Right kidney (tissue), 1 donor: ENCODE results near the gene COBL.
A peak's percentile ranks its signal among the peaks of the same experiment; 100 is the strongest.

Source experiments
- DNase-seq: peaks from one replicate; pipeline ENCODE4 v3.0.0-alpha.2; 2016

Gene COBL

GRCh38 chr7:51075681-51076580, 240.7 kb downstream of the COBL start:
- DNase-seq = no peak

DNA sequence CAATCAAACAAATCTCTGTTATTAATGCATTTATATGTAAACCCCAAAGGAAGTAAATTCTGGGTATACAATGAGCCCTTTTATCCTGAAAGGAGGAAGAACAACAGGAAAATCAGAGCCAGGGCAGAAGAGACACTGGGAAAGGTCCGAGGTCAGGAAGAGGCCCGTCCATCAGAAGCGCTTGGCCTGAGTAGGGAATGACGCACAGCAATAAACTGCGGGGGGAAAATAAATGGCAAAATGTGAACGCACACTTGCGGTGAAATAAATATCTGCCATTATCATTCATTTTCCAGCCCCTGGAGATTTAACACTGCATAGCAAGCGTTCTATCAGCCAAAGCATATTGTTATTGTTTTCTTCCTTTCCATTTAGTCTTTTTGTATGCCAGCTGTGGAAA, 243.4 kb downstream of the COBL start:
- no peak for DNase-seq

- DNase-seq = no peak
Measured at GRCh38 chr7:51072281-51072680, 244.3 kb downstream of the COBL start.

GRCh38 chr7:51071427-51071826, 245.2 kb downstream of the COBL start:
- no peak for DNase-seq

DNA sequence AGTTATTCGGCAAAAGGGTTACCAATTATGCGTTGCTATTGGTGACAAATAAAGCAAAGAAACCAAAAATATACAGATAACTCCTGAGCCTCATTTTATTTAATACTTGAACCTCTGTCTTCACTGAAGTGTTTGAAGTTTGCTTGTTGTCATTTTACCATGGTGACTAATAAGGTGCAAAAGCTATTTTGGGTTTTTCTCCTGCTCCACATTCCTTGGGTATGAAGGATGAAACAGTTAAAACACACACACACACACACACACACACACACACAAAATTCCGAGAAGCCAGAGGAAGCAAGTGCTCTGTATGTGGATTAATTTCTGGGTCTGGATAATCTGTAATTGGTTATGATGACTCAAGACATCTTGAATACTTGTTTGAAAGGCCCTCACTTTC, 246.5 kb downstream of the COBL start:
- no peak for DNase-seq

- no peak for DNase-seq
Measured at GRCh38 chr7:51069411-51070083, 247.1 kb downstream of the COBL start.

DNA sequence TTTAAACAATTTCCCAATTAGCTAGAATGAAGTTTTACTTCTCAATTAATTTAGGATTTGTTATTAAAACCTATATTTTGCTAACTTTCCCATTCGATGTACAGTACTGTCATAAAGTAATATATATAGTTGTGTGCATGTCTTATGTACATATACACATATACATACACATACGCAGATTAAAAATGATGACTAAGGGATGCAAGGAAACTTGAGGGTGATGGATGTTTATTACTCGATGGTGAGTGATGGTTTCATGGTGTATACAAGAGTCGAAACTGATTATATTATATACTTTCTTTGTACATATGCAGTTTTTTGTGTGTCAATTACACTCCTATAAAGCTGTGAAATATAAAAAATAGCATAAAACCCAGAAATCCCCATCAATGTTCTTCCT, 248.2 kb downstream of the COBL start:
- DNase-seq = no peak

GRCh38 chr7:51067757-51068156, 248.9 kb downstream of the COBL start:
- DNase-seq = peak; percentile 29

- no peak for DNase-seq
Measured at GRCh38 chr7:51067258-51067657, 249.4 kb downstream of the COBL start.

GRCh38 chr7:51066405-51066882, 250.2 kb downstream of the COBL start:
- DNase-seq = no peak

- no peak for DNase-seq
Measured at GRCh38 chr7:51065766-51066165, 250.8 kb downstream of the COBL start.

DNA sequence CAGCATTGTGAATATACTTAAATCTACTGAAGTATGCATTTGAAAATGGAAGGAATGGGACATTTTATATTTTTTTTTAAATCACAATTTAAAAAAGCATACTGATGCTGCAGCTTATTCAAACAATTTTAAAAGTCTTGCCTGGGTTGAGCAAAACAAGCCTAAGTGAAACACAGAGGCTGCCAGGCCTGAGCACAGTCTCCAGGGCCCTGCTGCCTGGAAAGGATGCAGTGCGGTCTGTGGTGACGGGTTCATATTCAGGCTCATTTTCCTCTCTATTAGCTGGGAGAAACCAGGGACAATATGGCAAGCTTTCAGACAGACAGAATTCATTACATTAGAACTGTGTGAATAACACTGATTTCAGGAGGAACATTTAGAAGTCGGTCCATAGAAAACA, 251.9 kb downstream of the COBL start:
- DNase-seq = no peak

DNA sequence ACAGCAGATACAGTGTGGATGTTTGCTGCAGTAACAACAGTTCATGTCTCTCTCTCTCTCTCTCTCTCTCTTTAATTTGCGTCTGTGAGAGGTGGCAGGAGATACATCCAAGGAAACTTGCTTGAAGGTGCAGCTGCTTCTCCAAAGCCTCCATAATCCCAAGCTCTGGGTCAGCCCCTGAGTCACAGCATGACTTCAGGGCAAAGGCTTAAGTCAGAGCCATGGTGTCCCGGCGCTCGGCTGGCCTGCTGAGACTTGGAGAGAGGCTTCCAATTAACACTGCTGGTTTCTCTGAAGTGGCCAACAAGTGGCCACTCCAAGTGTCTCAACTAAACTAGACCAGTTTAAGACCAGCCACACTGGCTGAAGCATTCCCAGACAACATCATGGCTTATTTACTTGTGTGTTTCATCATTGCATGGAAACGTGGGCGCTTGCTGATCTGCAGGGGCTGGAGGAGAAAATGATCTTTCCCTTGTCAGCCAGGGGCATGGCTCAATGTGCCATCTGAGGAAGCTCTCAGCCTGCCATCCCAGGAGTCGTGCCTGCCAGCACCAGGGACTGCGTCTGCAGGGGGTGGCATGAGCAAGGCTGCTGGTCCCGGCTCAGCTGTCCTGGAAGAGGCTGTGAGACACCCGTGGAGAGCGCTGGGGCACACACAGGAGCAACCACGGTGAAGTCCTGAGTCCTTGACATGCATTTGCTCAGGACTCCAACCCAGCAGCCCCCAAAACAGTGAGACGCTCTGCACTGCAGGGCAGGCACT, 254.2 kb downstream of the COBL start:
- no peak for DNase-seq

GRCh38 chr7:51060536-51060935, 256.1 kb downstream of the COBL start:
- DNase-seq = no peak

DNA sequence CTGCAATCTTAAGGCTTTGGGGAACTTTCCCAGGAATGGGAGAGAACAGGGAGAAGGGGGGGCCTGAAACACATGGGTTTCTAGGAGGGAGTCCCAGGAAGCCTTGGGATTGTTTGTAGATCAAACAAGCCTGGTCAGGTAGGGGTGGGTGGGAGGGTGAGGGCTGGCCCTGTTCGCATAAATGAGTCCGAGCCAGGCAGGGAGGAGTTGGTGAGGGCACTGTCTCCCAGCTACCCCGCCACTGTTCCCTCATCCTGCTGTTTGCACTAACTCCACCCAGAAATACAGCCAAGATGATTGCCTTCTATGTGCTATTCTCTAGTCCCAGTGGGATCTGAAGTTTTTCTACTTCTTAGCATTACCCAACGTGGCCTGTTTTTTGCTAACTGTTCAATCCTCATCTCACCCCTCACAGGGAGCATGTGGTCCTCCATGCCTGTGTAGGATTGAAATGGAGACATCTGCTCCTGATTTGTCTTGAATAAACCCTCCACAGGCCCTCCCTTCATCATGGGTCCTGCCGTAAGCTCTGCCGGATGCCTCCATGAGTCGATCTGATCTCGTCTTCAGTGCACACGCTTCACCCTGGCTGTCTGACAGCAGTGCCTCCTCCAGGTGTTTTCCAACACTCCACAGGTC, 257.0 kb downstream of the COBL start:
- DNase-seq = no peak

DNA sequence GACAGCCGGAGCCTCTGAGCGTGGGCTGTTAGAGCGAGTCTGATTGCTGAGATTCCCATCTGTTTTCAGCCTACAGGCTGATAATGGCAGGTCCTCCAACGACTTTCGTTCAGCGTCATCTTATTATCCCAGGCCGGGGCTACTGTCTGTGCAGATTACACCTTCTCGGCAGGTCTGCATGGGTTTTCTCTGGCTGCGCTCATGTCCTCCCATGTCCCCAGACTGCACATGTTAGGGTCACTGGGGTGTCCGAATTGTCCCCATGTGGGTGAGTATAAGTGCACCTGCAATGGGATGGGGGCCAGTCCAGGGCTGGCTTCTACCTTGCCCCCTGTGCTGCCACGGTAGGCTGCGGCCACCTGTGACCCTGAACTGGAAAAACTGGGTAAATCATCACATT, 257.8 kb downstream of the COBL start:
- no peak for DNase-seq

DNA sequence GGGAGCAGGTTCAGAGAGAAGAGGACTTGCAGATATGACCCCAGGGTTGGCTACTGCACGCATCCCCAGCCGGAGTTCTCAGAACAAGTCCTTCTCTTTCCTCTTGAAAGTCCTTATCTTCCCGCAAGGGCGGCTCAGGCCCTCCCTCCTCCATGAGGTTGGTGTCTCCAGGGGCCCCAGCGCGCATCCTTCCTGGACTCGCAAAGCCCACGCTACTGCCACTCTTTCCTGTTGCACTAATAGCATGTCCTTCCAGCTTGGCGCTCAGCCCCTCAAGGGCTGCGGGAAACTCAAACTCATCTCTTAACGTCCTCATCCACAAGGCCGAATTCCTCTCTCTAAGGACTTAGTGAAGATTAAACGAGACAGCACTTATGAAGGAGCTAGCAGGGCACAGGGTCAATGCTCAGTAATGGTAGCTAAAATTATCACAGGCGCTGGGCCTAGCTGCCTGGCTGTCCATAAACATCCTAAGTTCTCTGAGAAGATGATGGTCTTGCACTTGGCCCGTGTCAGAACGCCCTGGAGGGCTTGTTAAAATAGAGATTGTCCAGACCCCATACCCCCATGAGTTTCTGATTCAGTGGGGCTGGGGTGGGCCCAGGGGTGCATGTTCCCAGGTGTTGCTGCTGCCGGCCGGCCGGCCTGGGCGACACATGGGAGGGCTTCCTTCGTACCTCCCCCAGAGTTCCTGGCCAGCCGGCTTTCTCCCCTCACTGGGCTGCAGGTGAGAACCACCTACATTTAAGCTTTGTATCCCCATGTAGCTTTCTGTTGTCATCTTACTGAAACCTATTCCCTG, 261.4 kb downstream of the COBL start:
- no peak for DNase-seq

- no peak for DNase-seq
Measured at GRCh38 chr7:51054231-51054630, 262.4 kb downstream of the COBL start.

DNA sequence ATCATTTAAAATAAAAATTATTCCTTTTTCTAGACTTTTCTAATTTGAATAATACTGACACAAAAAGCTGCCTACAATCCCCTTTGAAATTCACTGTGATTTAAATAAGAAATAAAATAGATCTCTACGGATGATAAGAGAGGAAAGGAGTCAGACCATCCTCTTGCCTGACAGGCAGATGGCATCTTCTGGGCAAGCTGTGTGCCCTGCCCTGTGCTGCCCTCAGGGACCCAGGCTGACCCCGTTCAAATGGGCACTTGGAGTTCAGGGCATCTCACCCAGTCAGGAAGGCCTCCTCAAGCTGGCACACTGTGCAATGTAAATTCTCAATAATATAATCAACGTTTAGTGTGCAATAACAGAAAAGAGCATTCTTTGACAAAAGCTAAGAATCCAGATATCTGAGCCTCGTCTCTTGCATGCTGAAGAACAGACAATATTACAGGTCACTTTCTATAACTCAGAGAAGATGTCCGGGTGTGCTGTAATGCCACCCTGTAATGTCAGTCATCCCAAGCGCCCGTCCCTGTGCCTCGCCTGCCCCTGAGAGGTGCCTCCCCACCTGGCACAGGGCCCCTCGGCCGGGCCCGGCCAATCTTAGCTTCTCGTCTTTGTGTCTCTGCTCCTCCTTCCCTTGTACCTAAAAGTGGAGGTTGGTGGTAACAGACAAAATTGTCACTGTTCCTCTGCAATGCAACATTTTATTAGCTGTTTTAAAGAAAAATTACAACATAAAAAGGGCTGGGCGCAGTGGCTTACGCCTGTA, 263.3 kb downstream of the COBL start:
- no peak for DNase-seq

DNA sequence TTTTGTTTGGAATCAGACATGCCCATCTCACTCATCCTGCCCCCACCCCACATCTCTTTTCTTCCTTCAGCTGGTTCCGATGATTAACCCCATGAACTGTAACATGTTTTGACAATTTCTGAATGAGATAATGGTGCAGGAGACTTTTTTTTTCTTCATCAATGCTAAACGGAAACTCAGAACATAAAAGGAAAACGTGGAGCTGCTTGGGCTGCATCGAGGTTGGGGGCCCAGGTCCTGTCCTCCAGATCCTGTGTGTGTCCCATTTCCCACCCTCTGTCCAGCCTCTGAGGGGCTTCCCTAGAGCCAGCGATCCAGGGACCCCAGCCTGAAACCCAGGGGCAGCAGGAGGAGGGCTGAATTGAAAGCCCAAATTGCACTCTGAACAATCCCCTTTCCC, 270.1 kb downstream of the COBL start:
- DNase-seq = no peak

DNA sequence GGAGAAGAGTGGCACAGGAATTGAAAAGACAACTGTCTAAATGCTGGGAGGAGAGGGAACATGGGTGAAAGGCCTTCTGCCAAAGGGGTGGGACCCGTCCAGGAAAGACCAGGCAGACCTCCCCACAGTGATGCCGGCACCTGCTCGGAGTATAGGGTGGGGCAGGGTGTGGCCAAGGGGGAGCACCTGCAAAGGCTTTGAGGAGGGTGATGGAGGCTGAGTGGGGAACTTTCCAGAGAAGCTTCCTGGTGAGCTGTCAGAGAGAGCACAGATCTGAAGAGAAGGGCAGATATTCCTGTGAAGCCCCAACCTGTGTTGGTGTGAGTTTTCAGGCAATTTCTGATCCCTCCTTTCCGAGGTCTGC, 270.5 kb downstream of the COBL start:
- DNase-seq = no peak
